Natural killer cell treated with Interleukin-12 subunit alpha and Interleukin-12 subunit beta and Interleukin-15 and Interleukin-18, amount 100 ng/mL, for 72 hours (primary cell): ENCODE data around the gene CHMP1A. TPM values are rescaled to one million over a fixed set of nuclear protein-coding genes. Genes with fewer than 3 reads are reported as not detected.

ENCODE experiments used
- ATAC-seq, 2 donors: fragments of 150-1000 bp; cut with Tn5 transposase in 1 of 2; sonication (Bioruptor Pico), chemical (Tn5 transposase) in 1 of 2; 2 replicates each; pipeline ENCODE4 v1.10.0; 2021
- DNase-seq: peaks from one replicate; pipeline ENCODE4 v3.0.0; 2022; ENCODE audit warnings: low spot score
- H3K27ac Mint-ChIP-seq, 2 donors: 1 replicate in 1 of 2; 2 replicates in 1 of 2; pipeline ENCODE4 v1.8.0; 2022; ENCODE audit warnings: mixed read lengths in 2 of 2, mild to moderate bottlenecking in 1 of 2, moderate library complexity in 1 of 2
- H3K27me3 Mint-ChIP-seq, 2 donors: 1 replicate in 1 of 2; 2 replicates in 1 of 2; pipeline ENCODE4 v1.8.0; 2022; ENCODE audit warnings: mixed read lengths in 2 of 2
- H3K36me3 Mint-ChIP-seq: one replicate; pipeline ENCODE4 v1.8.0; 2022; ENCODE audit warnings: mixed read lengths
- H3K4me1 Mint-ChIP-seq, 2 donors: 1 replicate in 1 of 2; 2 replicates in 1 of 2; pipeline ENCODE4 v1.8.0; 2022; ENCODE audit warnings: low read depth in 2 of 2, mixed read lengths in 2 of 2, mild to moderate bottlenecking in 1 of 2
- H3K4me3 Mint-ChIP-seq: one replicate; pipeline ENCODE4 v1.8.0; 2022; ENCODE audit warnings: mixed read lengths
- H3K9me3 Mint-ChIP-seq: 2 replicates; pipeline ENCODE4 v1.8.0; 2022; ENCODE audit warnings: mixed read lengths
- total RNA-seq, 2 donors: library from RNA; stranded (reverse); gene quantifications; one replicate each; pipeline ENCODE4 v1.2.3, GENCODE V29; 2022

Gene CHMP1A
- total RNA-seq, 2 donors from 2014 or later, result 92.8 to 146 TPM

GRCh38 chr16:89619840-89620239 lies 37.7 kb downstream of the CHMP1A start:
- ATAC-seq (no peak), DNase-seq (no peak)
- Mint-ChIP-seq H3K9me3 (peaks cover 3% of the 10 kb centered on the region), H3K4me3 (no peak overlapping the region), H3K4me1 (peaks cover 9 to 13% of the 10 kb centered on the region in 2 donors), H3K36me3 (no peaks in the 10 kb centered on the region), H3K27me3 (peaks cover 11 to 16% of the 10 kb centered on the region in 2 donors), H3K27ac (no peak overlapping the region)

- peaks cover 9 to 12% of the 10 kb centered on the region in 2 donors for H3K4me1 Mint-ChIP-seq
Observed at GRCh38 chr16:89618109-89618998, 39.2 kb downstream of the CHMP1A start.

GRCh38 chr16:89617036-89617435 lies 40.5 kb downstream of the CHMP1A start:
- peak overlapping the region; percentile 78 to 82 for H3K27ac Mint-ChIP-seq
- H3K9me3 Mint-ChIP-seq, result peaks cover 3% of the 10 kb centered on the region
- no peaks in the 10 kb centered on the region for H3K27me3 Mint-ChIP-seq
- H3K36me3 Mint-ChIP-seq, result no peaks in the 10 kb centered on the region
- DNase-seq (no peak), ATAC-seq (no peak)
- no peak overlapping the region for H3K4me3 Mint-ChIP-seq
- peaks cover 11 to 13% of the 10 kb centered on the region in 2 donors for H3K4me1 Mint-ChIP-seq

More at GRCh38 chr16:89618109-89618998, 39.2 kb downstream of the CHMP1A start:
- no peak overlapping the region for H3K27ac Mint-ChIP-seq
- peaks cover 3% of the 10 kb centered on the region for H3K9me3 Mint-ChIP-seq
- no peaks in the 10 kb centered on the region for H3K36me3 Mint-ChIP-seq
- H3K4me3 Mint-ChIP-seq, result no peak overlapping the region
- ATAC-seq (no peak), DNase-seq (no peak)
- peaks cover under 1 to 3% of the 10 kb centered on the region in 2 donors for H3K27me3 Mint-ChIP-seq

- Mint-ChIP-seq H3K36me3 (no peaks in the 10 kb centered on the region), H3K27me3 (no peaks in the 10 kb centered on the region), H3K4me3 (peak overlapping the region; percentile 58), H3K4me1 (peaks cover 11 to 13% of the 10 kb centered on the region in 2 donors), H3K27ac (peak overlapping the region; percentile 78 to 82), H3K9me3 (peaks cover 3% of the 10 kb centered on the region)
- no peak for ATAC-seq
- no peak for DNase-seq
Observed at GRCh38 chr16:89616623-89617022, 40.9 kb downstream of the CHMP1A start.

GRCh38 chr16:89615596-89616090 lies 41.9 kb downstream of the CHMP1A start:
- DNase-seq (no peak), ATAC-seq (no peak)
- Mint-ChIP-seq H3K36me3 (no peaks in the 10 kb centered on the region), H3K4me3 (no peak overlapping the region), H3K27me3 (no peaks in the 10 kb centered on the region), H3K9me3 (peaks cover 3% of the 10 kb centered on the region), H3K4me1 (peaks cover 11 to 13% of the 10 kb centered on the region in 2 donors), H3K27ac (peak overlapping the region in 1 of 2 donors; percentile 82)

GRCh38 chr16:89615176-89615575 lies 42.3 kb downstream of the CHMP1A start:
- no peaks in the 10 kb centered on the region for H3K27me3 Mint-ChIP-seq
- ATAC-seq (no peak), DNase-seq (no peak)
- H3K9me3 Mint-ChIP-seq, result peaks cover 3% of the 10 kb centered on the region
- no peak overlapping the region for H3K4me3 Mint-ChIP-seq
- H3K4me1 Mint-ChIP-seq, result peaks cover 11 to 13% of the 10 kb centered on the region in 2 donors
- no peak overlapping the region for H3K27ac Mint-ChIP-seq
- no peaks in the 10 kb centered on the region for H3K36me3 Mint-ChIP-seq

GRCh38 chr16:89613954-89614459 lies 43.5 kb downstream of the CHMP1A start:
- Mint-ChIP-seq H3K9me3 (peaks cover 3% of the 10 kb centered on the region), H3K27ac (no peak overlapping the region), H3K4me3 (no peak overlapping the region), H3K36me3 (no peaks in the 10 kb centered on the region), H3K27me3 (no peaks in the 10 kb centered on the region), H3K4me1 (peaks cover 11 to 13% of the 10 kb centered on the region in 2 donors)
- DNase-seq (no peak), ATAC-seq (no peak)

- H3K27me3 Mint-ChIP-seq, result no peaks in the 10 kb centered on the region
- peaks cover 11 to 13% of the 10 kb centered on the region in 2 donors for H3K4me1 Mint-ChIP-seq
- H3K27ac Mint-ChIP-seq, result peak within 1 kb of the TSS in 1 of 2 donors; percentile 19
- DNase-seq, result no peak
- H3K4me3 Mint-ChIP-seq, result no peak within 1 kb of the TSS
- no peaks in the 10 kb centered on the region for H3K36me3 Mint-ChIP-seq
- peaks cover 3% of the 10 kb centered on the region for H3K9me3 Mint-ChIP-seq
- peak in 1 of 2 donors; percentile 20 for ATAC-seq
Observed at GRCh38 chr16:89613231-89613953, 44.1 kb downstream of the CHMP1A start, which contains the start of gene DPEP1. Gene DPEP1 (plus strand): TSS chr16:89613642. CDS start chr16:89630411, 16,769 bp downstream.

GRCh38 chr16:89612415-89613166 lies 44.9 kb downstream of the CHMP1A start:
- Mint-ChIP-seq H3K4me3 (no peak overlapping the region), H3K9me3 (peaks cover 3% of the 10 kb centered on the region), H3K27ac (peak overlapping the region in 1 of 2 donors; percentile 19), H3K36me3 (no peaks in the 10 kb centered on the region), H3K4me1 (peaks cover 11 to 13% of the 10 kb centered on the region in 2 donors), H3K27me3 (no peaks in the 10 kb centered on the region)
- DNase-seq, result no peak
- no peak for ATAC-seq

- Mint-ChIP-seq H3K9me3 (no peaks in the 10 kb centered on the region), H3K36me3 (no peaks in the 10 kb centered on the region), H3K4me3 (no peak overlapping the region), H3K27me3 (no peaks in the 10 kb centered on the region), H3K27ac (no peak overlapping the region), H3K4me1 (peaks cover 0 to 5% of the 10 kb centered on the region in 2 donors)
- ATAC-seq (no peak), DNase-seq (no peak)
Observed at GRCh38 chr16:89610108-89610453, 47.4 kb downstream of the CHMP1A start.

- no peak overlapping the region for H3K27ac Mint-ChIP-seq
- DNase-seq, result no peak
- no peaks in the 10 kb centered on the region for H3K9me3 Mint-ChIP-seq
- ATAC-seq, result no peak
- no peaks in the 10 kb centered on the region for H3K36me3 Mint-ChIP-seq
- peaks cover under 1 to 5% of the 10 kb centered on the region in 2 donors for H3K4me1 Mint-ChIP-seq
- H3K27me3 Mint-ChIP-seq, result peaks cover 0 to under 1% of the 10 kb centered on the region in 2 donors
- H3K4me3 Mint-ChIP-seq, result no peak overlapping the region
Observed at GRCh38 chr16:89607937-89608740, 49.4 kb downstream of the CHMP1A start.

- Mint-ChIP-seq H3K27me3 (peaks cover 0 to 3% of the 10 kb centered on the region in 2 donors), H3K4me1 (peaks cover 7% of the 10 kb centered on the region in 2 donors), H3K9me3 (no peaks in the 10 kb centered on the region), H3K4me3 (no peak overlapping the region), H3K36me3 (no peaks in the 10 kb centered on the region), H3K27ac (no peak overlapping the region)
- ATAC-seq, result no peak
- DNase-seq, result no peak
Observed at GRCh38 chr16:89607453-89607852, 50.1 kb downstream of the CHMP1A start.
